NCI-H146 treated with DMSO at 0.1 percent for 48 hours (cell line): ENCODE data around the gene AP4B1.

Source experiments
- DNase-seq: peaks from one replicate; lab custom pipeline; 2025; ENCODE audit not compliant: unreplicated experiment; lab: John Stamatoyannopoulos, UW

AP4B1 gene

GRCh38 chr1:113895961-113896360, 8.6 kb downstream of the AP4B1 start:
- DNase-seq, result no peak

DNA sequence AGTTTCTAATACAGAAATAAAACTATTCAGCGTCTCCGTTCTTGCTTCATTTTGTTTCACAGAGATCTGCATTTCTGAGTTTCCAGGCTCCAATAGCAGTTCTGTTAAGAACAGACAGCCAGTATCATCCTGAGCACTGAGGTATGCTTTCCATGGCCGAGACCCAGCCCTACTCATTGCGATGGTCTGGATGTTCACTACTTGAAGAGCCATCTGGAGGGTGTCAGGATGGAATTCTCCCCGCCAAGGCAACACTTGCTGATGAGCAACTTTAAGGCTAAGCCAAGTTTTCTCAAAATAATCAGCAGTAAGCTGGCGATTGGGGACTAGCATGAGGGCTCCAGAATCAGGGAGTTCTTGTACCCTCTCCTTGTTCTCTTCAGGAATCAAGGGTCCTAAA, 9.5 kb downstream of the AP4B1 start:
- DNase-seq, result no peak

DNA sequence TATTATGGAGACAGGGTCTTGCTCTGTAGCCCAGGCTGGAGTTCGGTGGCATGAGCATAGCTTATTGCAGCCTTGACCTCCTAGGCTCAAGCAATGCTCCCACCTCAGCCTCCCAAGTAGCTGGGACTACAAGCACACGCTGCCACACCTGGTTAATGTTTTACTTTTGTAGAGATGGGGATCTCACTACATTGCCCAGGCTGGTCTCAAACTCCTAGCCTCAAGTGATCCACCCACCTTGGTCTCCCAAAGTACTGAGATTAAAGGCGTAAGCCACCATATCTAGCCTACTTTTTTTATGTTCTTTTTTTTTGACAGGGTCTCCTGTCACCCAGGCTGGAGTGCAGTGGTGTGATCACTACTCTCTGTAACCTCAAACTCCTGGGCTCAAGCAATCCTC, 11.3 kb downstream of the AP4B1 start:
- no peak for DNase-seq

GRCh38 chr1:113891631-113892220, 12.9 kb downstream of the AP4B1 start:
- DNase-seq, result no peak

DNA sequence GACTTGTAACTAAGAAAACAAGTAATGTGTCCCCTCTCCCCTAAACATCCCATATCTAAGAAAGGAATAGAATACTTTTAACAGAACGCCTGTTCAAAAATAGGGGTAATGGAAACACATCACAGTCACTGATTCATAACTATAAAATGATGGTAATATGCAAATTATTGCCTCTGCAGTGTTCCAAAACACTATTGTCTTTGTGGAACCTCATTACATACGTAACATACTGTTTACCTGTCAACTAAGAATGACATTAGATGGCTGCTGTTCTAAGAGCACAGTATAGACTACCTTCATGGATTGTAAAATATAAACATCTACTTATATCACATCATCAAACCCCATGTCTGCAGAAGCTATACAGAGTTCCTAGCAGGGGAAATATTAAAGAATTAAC, 13.8 kb downstream of the AP4B1 start:
- DNase-seq, result no peak

GRCh38 chr1:113887402-113888175, 17.0 kb downstream of the AP4B1 start, which contains the start of gene BCL2L15:
Gene BCL2L15 (minus strand): TSS chr1:113887581. CDS start chr1:113887375, 206 bp downstream.
- DNase-seq, result no peak

DNA sequence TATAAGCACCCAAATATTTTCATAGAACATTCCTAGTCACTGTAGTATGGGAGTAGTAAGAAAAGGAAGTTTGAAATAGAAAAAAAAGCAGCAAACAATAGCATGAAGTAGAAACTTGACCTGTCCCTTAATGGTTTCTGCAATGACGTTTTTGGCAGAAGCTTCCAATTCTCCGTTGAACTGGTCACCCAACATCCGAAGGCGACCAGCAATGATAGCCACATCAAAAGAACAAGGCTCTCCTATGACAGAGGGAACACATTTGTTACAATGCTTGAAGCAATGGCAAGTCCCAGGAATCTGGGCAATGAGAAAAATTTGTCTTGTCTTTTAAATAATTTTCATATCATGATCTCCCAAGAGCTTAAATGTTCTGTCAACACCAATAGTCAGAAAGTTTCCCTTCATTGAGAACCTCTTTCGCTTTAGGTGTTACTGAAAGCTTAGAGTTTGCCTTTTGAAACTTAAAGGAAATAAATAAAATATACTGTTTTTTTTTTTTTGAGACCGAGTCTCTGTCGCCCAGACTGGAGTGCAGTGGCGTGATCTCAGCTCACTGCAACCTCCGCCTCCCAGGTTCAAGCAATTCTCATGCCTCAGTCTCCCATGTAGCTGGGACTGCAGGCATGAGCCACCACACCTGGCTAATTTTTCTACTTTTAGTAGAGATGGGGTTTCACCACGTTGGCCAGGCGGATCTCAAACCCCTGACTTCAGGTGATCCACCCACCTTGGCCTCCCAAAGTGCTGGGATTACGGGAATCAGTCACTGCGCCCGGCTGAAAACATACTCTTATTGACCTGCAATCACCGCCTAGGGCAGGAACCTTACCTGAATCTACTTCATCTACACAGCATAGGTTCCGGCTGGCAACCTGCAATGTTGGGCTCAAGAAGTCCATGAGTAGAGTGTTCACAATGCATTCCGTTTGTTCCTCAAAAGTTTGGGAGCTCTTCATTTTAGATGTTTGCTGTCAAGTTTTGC, 17.9 kb downstream of the AP4B1 start:
- no peak for DNase-seq

GRCh38 chr1:113881661-113882060, 22.9 kb downstream of the AP4B1 start:
- no peak for DNase-seq

DNA sequence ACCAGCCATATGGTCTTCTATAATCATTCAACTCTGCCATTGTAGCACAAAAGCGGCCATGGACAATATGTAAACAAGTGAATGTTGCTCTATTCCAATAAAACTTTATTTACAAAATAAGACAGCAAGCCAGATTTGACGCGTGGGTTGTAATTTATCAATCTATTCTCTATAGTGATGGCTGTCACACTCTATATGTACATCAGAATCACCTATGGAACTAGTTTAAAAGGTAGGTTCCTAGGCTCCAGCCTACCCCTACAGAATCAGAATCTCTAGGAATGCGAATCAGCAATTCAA, 24.9 kb downstream of the AP4B1 start:
- DNase-seq, result no peak

GRCh38 chr1:113876176-113876575, 28.4 kb downstream of the AP4B1 start:
- DNase-seq, result no peak

GRCh38 chr1:113875714-113876113, 28.9 kb downstream of the AP4B1 start:
- no peak for DNase-seq

DNA sequence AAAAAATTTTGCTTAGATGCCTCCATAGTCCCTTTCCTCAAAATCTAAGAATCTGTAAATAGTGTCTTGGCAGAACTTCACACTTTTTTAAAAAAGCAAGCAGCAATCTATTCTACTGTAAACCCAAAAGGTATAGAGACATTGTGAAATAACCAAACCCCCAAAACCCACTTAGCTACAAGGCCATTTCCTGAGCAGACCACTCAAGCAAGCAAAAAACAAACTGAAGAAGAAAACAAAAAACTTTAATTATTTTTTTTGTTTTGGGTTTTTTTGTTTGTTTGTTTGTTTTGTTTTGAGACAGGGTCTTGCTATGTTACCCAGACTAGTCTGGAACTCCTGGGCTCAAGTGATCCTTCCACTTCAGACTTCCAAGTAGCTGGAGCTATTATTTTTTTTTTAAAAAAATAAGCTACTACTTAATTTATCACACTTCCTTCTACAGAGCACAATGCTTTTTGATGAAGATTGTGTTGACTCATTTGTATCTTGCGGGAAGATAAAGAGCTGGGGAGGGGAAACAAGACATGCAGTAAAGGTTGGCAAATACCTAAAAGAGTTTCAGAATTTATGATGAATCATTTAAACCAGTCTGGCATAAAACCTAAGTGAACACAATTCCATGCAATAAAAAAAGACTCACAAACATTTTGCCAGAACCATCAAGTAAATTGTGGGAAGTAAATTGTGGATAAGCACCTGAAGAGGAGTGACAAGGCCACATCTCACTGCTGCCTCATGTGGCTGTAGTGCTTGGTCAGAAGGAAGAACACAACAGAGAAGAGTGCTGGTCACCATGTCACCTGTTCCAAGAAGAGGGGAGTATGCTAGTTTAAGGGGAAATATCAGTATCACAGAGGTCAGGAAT, 30.4 kb downstream of the AP4B1 start:
- no peak for DNase-seq

DNA sequence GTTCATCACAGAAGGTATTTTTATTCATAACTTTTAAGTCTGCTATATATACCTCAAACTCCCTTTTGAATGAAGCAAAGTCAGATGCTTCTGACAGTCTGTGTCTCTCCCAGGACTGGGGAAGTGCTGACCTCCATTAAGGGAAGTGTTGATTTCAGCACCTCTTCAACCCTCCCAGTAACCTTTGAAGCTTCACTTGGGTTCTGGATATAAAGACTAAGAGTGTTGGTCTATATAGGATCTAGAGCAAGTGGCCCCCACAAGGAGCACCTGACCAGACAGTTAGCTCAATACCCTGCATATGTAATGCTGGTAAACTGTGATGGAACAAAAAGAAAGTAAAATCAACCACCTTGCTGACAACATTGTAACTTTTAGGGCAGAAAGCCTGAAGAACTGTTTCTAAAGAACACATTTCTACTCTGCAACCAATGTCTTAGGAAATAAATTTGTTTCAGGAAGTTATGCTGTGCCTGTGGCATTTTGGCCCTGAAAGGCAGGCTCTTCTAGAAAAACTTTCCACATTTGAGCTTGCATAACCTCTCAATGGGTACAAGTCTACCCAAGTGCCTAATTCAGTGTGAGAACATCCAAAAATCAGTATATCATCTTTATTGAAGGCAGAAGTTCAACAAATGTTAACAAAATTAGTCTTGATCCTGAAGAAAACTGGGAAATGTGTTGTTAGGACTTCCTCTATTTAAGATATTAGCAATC, 32.2 kb downstream of the AP4B1 start:
- DNase-seq, result no peak

DNA sequence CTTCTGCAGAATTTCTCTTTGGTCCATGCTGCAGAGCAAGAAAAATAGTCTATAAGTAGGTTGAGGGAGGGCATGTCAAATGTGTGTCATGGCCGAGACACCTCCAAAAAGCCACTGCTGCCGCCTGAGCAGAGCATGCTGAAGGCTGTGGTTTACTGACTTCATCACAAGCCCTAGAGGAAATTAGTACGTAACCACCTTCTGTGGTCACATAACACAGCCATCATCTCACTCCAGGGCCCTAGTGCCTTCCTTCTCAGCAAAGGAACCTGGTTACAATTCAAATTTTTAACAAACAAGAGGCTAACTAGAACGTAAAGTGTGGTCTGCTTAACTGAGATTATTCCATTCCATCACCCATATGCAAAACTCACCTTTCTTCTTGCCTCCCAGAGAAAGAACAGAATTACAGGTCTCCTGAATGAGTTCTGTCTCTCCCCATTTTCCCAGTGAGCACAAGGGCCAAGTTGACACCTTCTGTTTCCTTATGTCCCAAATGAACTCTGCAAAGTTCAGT, 32.9 kb downstream of the AP4B1 start, which contains the start of gene PTPN22:
PTPN22 (minus strand) TSS at position 116 of the 517 bp plus-strand sequence.
- no peak for DNase-seq

- DNase-seq, result no peak
Measured at GRCh38 chr1:113870778-113871177, 33.8 kb downstream of the AP4B1 start.

- DNase-seq, result no peak
Measured at GRCh38 chr1:113868387-113869083, 36.1 kb downstream of the AP4B1 start.

GRCh38 chr1:113861641-113862040, 43.0 kb downstream of the AP4B1 start:
- no peak for DNase-seq

- no peak for DNase-seq
Measured at GRCh38 chr1:113860891-113861290, 43.7 kb downstream of the AP4B1 start.

- DNase-seq, result no peak
Measured at GRCh38 chr1:113859478-113860175, 45.0 kb downstream of the AP4B1 start.
